Right forelimb (tissue), 1 donor: ENCODE results near the gene ATPAF1.
A peak's percentile ranks its signal among the peaks of the same experiment; 100 is the strongest.

Experiments used
- DNase-seq: peaks from one replicate; pipeline ENCODE4 v3.0.0-alpha.2; 2018

The ATPAF1 gene

GRCh38 chr1:46646844-46647243 lies 21.3 kb downstream of the ATPAF1 start:
- DNase-seq = no peak

GRCh38 chr1:46646331-46646730 lies 21.8 kb downstream of the ATPAF1 start:
- DNase-seq = no peak

- no peak for DNase-seq
Measured at GRCh38 chr1:46645815-46646214, 22.3 kb downstream of the ATPAF1 start.

GRCh38 chr1:46643368-46643775 lies 24.8 kb downstream of the ATPAF1 start:
- no peak for DNase-seq

- no peak for DNase-seq
Measured at GRCh38 chr1:46642115-46642680, 26.0 kb downstream of the ATPAF1 start.

GRCh38 chr1:46639547-46639946 lies 28.6 kb downstream of the ATPAF1 start:
- DNase-seq = no peak

- no peak for DNase-seq
Measured at GRCh38 chr1:46638921-46639320, 29.2 kb downstream of the ATPAF1 start.

- DNase-seq = no peak
Measured at GRCh38 chr1:46637444-46638083, 30.6 kb downstream of the ATPAF1 start.

GRCh38 chr1:46635205-46635604 lies 33.0 kb downstream of the ATPAF1 start:
- no peak for DNase-seq

- no peak for DNase-seq
Measured at GRCh38 chr1:46630719-46631118, 37.4 kb downstream of the ATPAF1 start.

- no peak for DNase-seq
Measured at GRCh38 chr1:46623743-46624644, 44.2 kb downstream of the ATPAF1 start.

- no peak for DNase-seq
Measured at GRCh38 chr1:46622344-46622743, 45.8 kb downstream of the ATPAF1 start.

- DNase-seq = no peak
Measured at GRCh38 chr1:46621930-46622329, 46.2 kb downstream of the ATPAF1 start.

GRCh38 chr1:46619656-46620258 lies 48.4 kb downstream of the ATPAF1 start:
- no peak for DNase-seq

- DNase-seq = no peak
Measured at GRCh38 chr1:46618754-46619415, 49.3 kb downstream of the ATPAF1 start.

- no peak for DNase-seq
Measured at GRCh38 chr1:46617833-46618232, 50.3 kb downstream of the ATPAF1 start.

GRCh38 chr1:46617108-46617800 lies 50.9 kb downstream of the ATPAF1 start:
- no peak for DNase-seq

- peak; percentile 88 for DNase-seq
Measured at GRCh38 chr1:46616277-46617107, 51.7 kb downstream of the ATPAF1 start, which contains the start of gene MOB3C. Gene MOB3C (minus strand): TSS chr1:46616811. CDS start chr1:46613321, 3,490 bp downstream.

- DNase-seq = no peak
Measured at GRCh38 chr1:46615735-46616134, 52.4 kb downstream of the ATPAF1 start.

- DNase-seq = no peak
Measured at GRCh38 chr1:46615088-46615487, 53.1 kb downstream of the ATPAF1 start.

GRCh38 chr1:46614604-46614984 lies 53.6 kb downstream of the ATPAF1 start:
- DNase-seq = no peak
